Cardiac muscle cell (in vitro differentiated cells and primary cell): ENCODE results near the gene AIFM3. TPM values are rescaled to one million over a fixed set of nuclear protein-coding genes. Genes with fewer than 3 reads are reported as not detected.

ENCODE experiments used
- DNase-seq, 2 donors: peaks; one replicate each; pipeline versions ENCODE4 v3.0.0 to v3.0.0-alpha.2; 2010 to 2017; ENCODE audit warnings: low read depth in 1 of 2, low spot score in 1 of 2
- H3K27ac ChIP-seq: fragments of 200-600 bp; sonication (generic); 2 replicates; pipeline ENCODE4 v1.5.1; 2016
- H3K27me3 ChIP-seq: fragments of 200-600 bp; sonication (generic); 2 replicates; pipeline ENCODE4 v1.6.0; 2016; ENCODE audit warnings: control low read depth
- H3K36me3 ChIP-seq: fragments of 200-600 bp; sonication (generic); 2 replicates; pipeline ENCODE4 v1.5.1; 2016; ENCODE audit warnings: control low read depth
- H3K4me1 ChIP-seq: fragments of 200-600 bp; sonication (generic); 2 replicates; pipeline ENCODE4 v1.8.1; 2017; ENCODE audit warnings: low read depth, mild to moderate bottlenecking, mixed run types
- H3K4me3 ChIP-seq: fragments of 200-600 bp; sonication (generic); 2 replicates; pipeline ENCODE4 v1.5.1; 2016; ENCODE audit warnings: mild to moderate bottlenecking
- H3K9me3 ChIP-seq: fragments of 200-600 bp; sonication (generic); 2 replicates; pipeline ENCODE4 v1.5.1; 2017; ENCODE audit warnings: low read depth, mild to moderate bottlenecking, control low read depth
- polyA plus RNA-seq: library from polyadenylated mRNA; unstranded; fragments of >200 nt; fragmentation: Nextera tagmentation; extraction: Ambion mirVana; gene quantifications from 2 replicates; pipeline ENCODE4 v1.2.1, GENCODE V29; 2016
- total RNA-seq: library from RNA; depleted of rRNA; stranded (reverse); fragments of >200 nt; gene quantifications from 2 replicates; pipeline ENCODE4 v1.2.3, GENCODE V29; 2016
- TF ChIP-seq, protein P1 (sequence below): IDR thresholded peaks from 2 replicates; pipeline ENCODE4 v1.5.1; 2012; ENCODE audit warnings: low read depth, mild to moderate bottlenecking, low read length

The AIFM3 gene
- total and polyA plus RNA-seq, 2 experiments from 2014 or later: 0.67 to 4.8 TPM

DNA sequence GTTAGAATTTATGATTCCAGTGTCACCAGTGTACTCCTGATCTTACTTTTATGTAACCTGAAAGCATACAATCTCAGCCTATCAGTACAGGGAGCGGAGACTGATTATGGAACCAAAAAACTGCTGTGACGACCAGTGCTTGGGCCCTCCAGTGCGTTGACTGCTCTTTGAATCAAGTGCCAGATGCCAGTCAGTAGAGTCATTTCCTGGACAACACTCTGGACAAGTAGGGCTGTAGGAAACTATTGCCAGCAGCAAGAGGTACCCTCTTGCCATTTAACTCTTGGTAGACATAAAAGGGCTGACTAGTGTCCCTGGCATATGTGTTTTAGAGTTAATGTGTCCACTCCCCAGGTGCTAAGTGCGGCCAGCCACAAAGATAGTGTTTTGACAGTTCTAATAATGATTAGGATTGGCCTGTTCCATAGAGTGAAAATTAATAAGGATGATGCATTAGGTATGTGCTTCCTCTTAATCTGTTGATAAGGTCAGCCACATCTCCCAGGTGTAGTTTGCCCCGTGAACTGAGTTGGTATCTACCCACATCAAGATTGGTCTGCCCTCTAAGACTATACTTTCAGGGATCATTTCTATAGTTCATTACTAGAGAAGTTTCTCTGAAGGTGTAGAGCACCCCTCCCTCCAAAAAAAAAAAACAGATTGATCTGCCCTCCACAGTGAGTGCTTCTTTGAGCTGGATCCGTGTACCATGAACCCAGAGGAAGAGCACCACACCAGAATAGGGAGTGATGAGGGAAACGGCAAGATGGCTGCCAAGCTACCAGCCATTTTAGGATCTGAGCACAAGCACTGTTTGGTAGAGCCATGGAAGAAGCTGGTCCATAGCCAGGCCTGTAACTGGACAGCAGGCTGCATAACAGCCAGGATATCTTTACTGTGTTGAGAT is 20.7 kb upstream of the AIFM3 start:
- H3K27ac ChIP-seq: peak overlapping the region; percentile 66
- H3K4me3 ChIP-seq: no peak overlapping the region
- peaks cover 8% of the 10 kb centered on the region for H3K4me1 ChIP-seq
- peak in 1 of 2 donors; percentile 27 for DNase-seq
- H3K9me3 ChIP-seq: no peaks in the 10 kb centered on the region
- H3K36me3 ChIP-seq: peaks cover 15% of the 10 kb centered on the region
- TF ChIP-seq, protein P1, sequence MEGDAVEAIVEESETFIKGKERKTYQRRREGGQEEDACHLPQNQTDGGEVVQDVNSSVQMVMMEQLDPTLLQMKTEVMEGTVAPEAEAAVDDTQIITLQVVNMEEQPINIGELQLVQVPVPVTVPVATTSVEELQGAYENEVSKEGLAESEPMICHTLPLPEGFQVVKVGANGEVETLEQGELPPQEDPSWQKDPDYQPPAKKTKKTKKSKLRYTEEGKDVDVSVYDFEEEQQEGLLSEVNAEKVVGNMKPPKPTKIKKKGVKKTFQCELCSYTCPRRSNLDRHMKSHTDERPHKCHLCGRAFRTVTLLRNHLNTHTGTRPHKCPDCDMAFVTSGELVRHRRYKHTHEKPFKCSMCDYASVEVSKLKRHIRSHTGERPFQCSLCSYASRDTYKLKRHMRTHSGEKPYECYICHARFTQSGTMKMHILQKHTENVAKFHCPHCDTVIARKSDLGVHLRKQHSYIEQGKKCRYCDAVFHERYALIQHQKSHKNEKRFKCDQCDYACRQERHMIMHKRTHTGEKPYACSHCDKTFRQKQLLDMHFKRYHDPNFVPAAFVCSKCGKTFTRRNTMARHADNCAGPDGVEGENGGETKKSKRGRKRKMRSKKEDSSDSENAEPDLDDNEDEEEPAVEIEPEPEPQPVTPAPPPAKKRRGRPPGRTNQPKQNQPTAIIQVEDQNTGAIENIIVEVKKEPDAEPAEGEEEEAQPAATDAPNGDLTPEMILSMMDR: no peak
- H3K27me3 ChIP-seq: no peaks in the 10 kb centered on the region

DNA sequence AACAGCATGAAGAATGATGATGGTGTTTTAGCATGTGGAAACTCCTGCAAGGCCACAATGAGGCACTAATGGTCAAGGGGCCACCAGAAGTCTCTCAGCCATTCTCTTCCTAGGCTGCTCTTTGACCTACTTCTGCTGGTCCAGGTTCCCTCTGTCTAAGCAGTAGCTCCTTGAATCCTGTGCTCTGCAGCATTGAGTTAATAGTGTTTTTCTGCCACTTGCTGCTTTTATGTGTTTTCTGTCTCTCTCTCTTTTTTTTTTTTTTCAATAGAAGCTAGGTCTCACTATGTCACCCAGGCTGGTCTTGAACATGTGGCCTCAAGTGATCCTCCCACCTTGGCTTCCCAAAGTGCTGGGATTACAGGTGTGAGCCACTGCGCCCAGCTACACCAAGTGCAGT is 20.1 kb upstream of the AIFM3 start:
- H3K4me1 ChIP-seq: peaks cover 12% of the 10 kb centered on the region
- no peaks in the 10 kb centered on the region for H3K27me3 ChIP-seq
- H3K4me3 ChIP-seq: no peak overlapping the region
- no peaks in the 10 kb centered on the region for H3K9me3 ChIP-seq
- TF ChIP-seq, protein P1: no peak
- no peak for DNase-seq
- H3K36me3 ChIP-seq: peaks cover 16% of the 10 kb centered on the region
- H3K27ac ChIP-seq: no peak overlapping the region

DNA sequence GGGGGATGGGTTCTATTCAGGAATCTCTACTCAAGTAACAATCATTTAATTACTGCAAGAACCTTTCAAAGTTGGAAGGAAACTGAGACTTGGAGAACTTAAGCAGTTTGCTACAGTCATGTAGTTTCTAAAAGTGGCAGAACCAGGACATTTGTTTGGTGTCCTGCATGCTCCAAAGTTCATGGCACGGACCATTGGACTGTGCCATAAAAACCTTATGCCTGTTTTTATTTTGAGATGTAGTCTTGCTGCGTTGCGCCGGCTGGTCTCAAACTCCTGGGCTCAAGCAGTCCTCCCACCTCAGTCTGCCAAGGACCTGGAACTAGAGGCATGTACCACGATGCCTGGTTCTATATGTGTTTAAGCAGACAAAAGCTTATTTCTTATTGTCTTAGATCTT is 18.6 kb upstream of the AIFM3 start:
- Histone ChIP-seq H3K9me3 (no peaks in the 10 kb centered on the region), H3K4me1 (peaks cover 21% of the 10 kb centered on the region), H3K27ac (peak overlapping the region; percentile 8), H3K36me3 (peaks cover 26% of the 10 kb centered on the region), H3K27me3 (no peaks in the 10 kb centered on the region), H3K4me3 (no peak overlapping the region)
- no peak for DNase-seq
- TF ChIP-seq, protein P1: no peak

DNA sequence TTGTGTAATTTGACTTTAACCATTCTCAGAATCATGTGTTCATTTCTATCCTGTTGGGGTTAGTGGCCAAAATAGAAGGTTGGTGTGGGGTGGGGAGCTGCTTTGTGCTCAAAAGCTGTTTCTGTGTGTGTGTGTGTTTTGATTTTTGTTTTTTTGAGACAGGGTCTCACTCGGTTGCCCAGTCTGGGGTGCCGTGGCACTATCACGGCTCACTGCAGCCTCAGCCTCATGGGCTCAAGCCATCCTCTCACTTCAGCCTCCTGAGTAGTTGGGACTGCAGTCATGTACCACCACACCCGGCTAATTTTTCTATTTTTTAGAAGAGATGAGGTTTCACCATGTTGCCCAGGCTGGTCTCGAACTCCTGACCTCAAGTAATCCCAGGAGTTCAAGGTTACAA is 18.1 kb upstream of the AIFM3 start:
- Histone ChIP-seq H3K4me1 (peaks cover 21% of the 10 kb centered on the region), H3K36me3 (peaks cover 31% of the 10 kb centered on the region), H3K27ac (no peak overlapping the region), H3K9me3 (no peaks in the 10 kb centered on the region), H3K4me3 (no peak overlapping the region), H3K27me3 (no peaks in the 10 kb centered on the region)
- TF ChIP-seq, protein P1: no peak
- no peak for DNase-seq

- TF ChIP-seq, protein P1: no peak
- Histone ChIP-seq H3K36me3 (peaks cover 31% of the 10 kb centered on the region), H3K27ac (no peak overlapping the region), H3K4me3 (no peak overlapping the region), H3K4me1 (peaks cover 21% of the 10 kb centered on the region), H3K9me3 (no peaks in the 10 kb centered on the region), H3K27me3 (no peaks in the 10 kb centered on the region)
- no peak for DNase-seq
Measured at GRCh38 chr22:20949698-20950183, 17.3 kb upstream of the AIFM3 start.
